GM19193 (cell line): ENCODE measurements around the gene TXNIP.

Source experiments
- POLR2A ChIP-seq: IDR thresholded peaks from 4 replicates; pipeline ENCODE4 v1.6.1; 2011; ENCODE audit not compliant: insufficient read depth, insufficient read length; ENCODE audit errors: extremely low read depth

Gene TXNIP

GRCh38 chr1:145996433-145997015 is at the start of gene TXNIP:
Gene TXNIP (minus strand): TSS chr1:145996579. CDS start chr1:145996266, 313 bp downstream.
- TF ChIP-seq POLR2A: peak; percentile 93

- TF ChIP-seq POLR2A: no peak
These were observed 43.4 kb upstream of the TXNIP start for GRCh38 chr1:146039844-146040194.

GRCh38 chr1:146036965-146037646 is 40.7 kb upstream of the TXNIP start:
- no peak for TF ChIP-seq POLR2A

- TF ChIP-seq POLR2A: no peak
These were observed 40.0 kb upstream of the TXNIP start for GRCh38 chr1:146036241-146036964.

GRCh38 chr1:146035048-146035423 is 38.7 kb upstream of the TXNIP start:
- TF ChIP-seq POLR2A: no peak

GRCh38 chr1:146032631-146033219 is 36.3 kb upstream of the TXNIP start:
- no peak for TF ChIP-seq POLR2A

GRCh38 chr1:146031476-146031875 is 35.1 kb upstream of the TXNIP start:
- no peak for TF ChIP-seq POLR2A

- no peak for TF ChIP-seq POLR2A
These were observed 32.7 kb upstream of the TXNIP start for GRCh38 chr1:146029117-146029516.

- TF ChIP-seq POLR2A: no peak
These were observed 26.2 kb upstream of the TXNIP start for GRCh38 chr1:146022403-146023127.

- TF ChIP-seq POLR2A: no peak
These were observed 25.4 kb upstream of the TXNIP start, which contains the start of gene HJV for GRCh38 chr1:146021622-146022402. Gene HJV (minus strand): TSS chr1:146021735. CDS start chr1:146020231, 1,504 bp downstream.

GRCh38 chr1:146021050-146021445 is 24.7 kb upstream of the TXNIP start:
- TF ChIP-seq POLR2A: no peak

- no peak for TF ChIP-seq POLR2A
These were observed 24.0 kb upstream of the TXNIP start for GRCh38 chr1:146020058-146021049.
